CD1c-positive myeloid dendritic cell (primary cell): Measurements from ENCODE around the gene ATP13A5.

Experiments used
- DNase-seq: peaks from one replicate; pipeline ENCODE4 v3.0.0-alpha.2; 2016; ENCODE audit errors: extremely low spot score

Gene ATP13A5, protein sequence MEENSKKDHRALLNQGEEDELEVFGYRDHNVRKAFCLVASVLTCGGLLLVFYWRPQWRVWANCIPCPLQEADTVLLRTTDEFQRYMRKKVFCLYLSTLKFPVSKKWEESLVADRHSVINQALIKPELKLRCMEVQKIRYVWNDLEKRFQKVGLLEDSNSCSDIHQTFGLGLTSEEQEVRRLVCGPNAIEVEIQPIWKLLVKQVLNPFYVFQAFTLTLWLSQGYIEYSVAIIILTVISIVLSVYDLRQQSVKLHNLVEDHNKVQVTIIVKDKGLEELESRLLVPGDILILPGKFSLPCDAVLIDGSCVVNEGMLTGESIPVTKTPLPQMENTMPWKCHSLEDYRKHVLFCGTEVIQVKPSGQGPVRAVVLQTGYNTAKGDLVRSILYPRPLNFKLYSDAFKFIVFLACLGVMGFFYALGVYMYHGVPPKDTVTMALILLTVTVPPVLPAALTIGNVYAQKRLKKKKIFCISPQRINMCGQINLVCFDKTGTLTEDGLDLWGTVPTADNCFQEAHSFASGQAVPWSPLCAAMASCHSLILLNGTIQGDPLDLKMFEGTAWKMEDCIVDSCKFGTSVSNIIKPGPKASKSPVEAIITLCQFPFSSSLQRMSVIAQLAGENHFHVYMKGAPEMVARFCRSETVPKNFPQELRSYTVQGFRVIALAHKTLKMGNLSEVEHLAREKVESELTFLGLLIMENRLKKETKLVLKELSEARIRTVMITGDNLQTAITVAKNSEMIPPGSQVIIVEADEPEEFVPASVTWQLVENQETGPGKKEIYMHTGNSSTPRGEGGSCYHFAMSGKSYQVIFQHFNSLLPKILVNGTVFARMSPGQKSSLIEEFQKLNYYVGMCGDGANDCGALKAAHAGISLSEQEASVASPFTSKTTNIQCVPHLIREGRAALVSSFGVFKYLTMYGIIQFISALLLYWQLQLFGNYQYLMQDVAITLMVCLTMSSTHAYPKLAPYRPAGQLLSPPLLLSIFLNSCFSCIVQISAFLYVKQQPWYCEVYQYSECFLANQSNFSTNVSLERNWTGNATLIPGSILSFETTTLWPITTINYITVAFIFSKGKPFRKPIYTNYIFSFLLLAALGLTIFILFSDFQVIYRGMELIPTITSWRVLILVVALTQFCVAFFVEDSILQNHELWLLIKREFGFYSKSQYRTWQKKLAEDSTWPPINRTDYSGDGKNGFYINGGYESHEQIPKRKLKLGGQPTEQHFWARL

GRCh38 chr3:193378706-193379105 is at the start of gene ATP13A5:
Gene ATP13A5 (minus strand): TSS chr3:193378753. CDS start chr3:193378725, 28 bp downstream.
- DNase-seq: no peak

DNA sequence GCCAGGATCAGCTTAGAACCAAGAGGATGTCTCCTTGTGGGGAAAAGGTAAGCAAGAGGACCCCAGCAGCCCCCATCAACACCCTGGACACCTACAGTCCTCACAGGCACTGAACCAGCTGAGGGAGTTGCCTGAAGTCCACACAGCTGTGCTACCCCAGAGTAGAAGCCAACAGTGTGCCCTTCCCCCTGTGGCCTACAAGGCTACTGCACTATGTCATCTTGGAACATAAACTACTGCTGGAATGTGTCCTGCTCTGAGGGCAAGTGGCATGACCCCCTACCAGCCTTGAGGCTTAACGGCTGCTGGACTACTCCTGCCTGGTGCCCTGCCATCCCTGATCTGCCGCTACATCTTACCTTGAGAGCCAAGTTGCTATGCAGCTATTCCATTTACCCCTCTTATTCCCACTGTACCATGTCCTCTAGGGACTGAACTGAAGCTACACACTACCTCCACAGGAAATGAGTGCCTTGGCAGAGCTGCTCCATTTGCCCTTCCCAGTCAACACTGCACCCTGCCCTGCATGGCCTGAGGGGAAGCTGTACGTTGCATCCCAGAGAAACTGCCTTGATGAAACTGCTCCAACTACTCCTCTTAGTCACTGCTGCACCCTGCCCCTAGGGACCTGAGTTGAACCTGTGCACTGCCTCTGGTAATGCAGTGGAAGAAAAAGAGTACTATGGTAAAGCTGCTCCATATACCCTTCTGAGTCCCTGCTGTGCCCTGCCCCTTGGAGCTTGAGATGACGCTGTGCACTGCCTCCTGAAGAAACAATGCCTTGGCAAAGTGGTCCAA is 40.2 kb upstream of the ATP13A5 start:
- DNase-seq: no peak

DNA sequence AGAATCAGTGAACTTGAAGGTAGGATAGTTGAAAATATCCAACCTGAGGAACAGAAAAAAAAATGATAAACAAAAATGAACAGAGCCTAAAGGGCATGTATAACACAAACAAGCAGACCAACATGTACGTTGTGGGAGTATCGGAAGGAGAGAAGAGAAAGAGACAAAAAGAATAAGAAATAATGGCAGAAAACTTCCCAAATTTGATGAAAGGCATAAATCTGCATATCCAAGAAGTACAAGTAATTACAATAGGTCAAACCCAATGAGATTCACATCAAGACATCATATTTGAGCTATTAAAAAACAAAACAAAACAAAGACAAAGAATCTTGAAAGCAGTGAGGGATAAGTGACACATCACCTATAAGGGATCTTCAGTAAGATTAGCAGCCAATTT is 38.1 kb upstream of the ATP13A5 start:
- no peak for DNase-seq

DNA sequence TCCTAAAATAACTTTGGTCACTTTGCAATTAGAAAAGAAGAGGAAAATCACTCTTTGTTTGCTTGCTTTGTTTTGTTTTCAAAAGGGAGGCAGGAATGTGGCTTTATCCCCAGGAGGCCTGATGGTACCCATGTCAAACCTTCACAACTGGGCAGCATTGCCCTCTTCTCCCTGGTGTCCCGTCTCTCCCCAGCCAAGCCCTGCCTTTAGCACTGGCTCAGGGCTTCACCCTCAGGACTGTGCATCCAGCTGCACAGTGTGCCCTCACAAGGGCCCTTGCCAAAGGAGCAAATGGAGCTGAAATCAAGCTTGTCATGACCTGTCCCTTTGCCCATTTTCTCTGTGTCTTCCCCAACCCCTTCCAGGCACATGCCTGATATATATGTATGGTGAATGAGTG is 29.1 kb upstream of the ATP13A5 start:
- DNase-seq: no peak

GRCh38 chr3:193407112-193407511 is 28.6 kb upstream of the ATP13A5 start:
- no peak for DNase-seq

GRCh38 chr3:193403307-193403706 is 24.8 kb upstream of the ATP13A5 start:
- DNase-seq: no peak

GRCh38 chr3:193400304-193400703 is 21.8 kb upstream of the ATP13A5 start:
- no peak for DNase-seq

DNA sequence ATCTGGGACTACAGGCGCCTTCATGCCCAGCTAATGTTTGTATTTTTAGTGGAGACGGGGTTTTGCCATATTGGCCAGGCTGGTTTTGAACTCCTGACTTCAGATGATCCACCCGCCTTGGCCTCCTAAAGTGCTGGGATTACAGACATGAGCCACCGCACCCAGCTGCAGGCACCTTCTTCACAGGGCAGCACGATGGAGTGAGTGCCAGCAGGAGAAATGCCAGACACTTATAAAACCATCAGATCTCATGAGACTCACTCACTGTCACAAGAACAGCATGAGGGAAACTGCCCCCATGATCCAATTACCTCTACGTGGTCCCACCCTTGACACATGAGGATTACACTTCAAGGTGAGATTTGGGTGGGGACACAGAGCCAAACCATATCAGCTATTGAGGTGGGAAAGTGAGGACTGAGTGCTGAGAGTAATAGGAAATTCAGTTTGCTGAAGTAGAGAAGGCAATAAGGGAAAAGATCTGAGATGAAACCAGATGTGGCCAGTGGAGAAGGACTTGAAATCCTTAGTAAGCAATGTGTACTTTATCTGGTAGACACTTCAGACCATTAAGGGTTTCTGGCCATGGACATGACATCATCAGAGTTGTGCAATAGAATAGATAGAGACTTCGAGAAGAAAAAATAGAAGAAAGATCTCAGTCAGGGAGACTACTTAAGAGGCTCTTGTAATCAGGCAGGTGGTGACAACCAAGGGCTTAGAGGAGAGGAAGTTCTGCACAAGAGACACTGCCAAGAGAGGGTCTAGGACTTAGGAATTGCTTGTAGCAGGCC is 18.1 kb upstream of the ATP13A5 start:
- no peak for DNase-seq

- DNase-seq: no peak
These were observed 13.3 kb upstream of the ATP13A5 start for GRCh38 chr3:193391902-193392301.

GRCh38 chr3:193389335-193389734 is 10.8 kb upstream of the ATP13A5 start:
- no peak for DNase-seq

DNA sequence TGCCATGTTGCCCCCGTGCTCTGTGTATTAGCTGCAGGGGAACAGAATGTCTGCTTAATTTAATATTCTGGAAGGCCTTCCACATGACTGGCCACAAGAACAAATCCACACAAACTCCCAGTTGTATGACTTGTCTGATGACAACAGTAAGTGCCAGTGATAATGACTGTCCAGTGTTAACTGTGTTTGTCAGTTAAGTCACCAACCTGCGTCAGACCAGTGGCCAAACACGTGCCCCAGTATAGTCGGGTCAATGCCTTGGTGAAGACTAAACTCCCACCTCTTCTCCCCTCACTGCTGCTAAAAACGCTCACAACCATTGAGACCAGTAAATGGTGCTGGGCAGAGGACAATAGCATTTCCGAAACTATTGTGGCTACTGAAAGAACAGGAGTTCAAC is 9.8 kb upstream of the ATP13A5 start:
- DNase-seq: no peak

- DNase-seq: no peak
These were observed 9.0 kb upstream of the ATP13A5 start for GRCh38 chr3:193387596-193387995.

- no peak for DNase-seq
These were observed 962 bp downstream of the ATP13A5 start for GRCh38 chr3:193377591-193377990.

DNA sequence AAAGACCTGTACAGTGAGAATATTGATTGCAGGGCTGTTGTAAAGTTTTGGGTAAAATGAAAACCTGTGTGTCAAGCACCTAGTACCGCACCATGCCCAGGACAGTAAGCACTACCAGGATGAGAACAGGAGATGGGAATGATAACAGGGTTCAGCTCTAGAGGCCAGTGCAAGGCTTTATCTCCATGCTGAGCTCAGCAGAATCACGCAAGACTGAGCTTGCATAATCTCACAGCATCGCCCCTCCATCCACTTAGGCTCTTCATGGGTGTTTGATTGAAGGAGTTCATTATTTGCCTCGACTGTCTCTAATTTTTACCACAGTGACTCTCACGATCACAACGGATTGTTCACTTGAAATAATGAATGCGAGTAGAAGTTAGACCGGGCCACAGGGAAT is 2.9 kb downstream of the ATP13A5 start:
- DNase-seq: no peak

- DNase-seq: no peak
These were observed 5.8 kb downstream of the ATP13A5 start for GRCh38 chr3:193372783-193373182.

GRCh38 chr3:193367868-193368267 is 10.7 kb downstream of the ATP13A5 start:
- DNase-seq: no peak

DNA sequence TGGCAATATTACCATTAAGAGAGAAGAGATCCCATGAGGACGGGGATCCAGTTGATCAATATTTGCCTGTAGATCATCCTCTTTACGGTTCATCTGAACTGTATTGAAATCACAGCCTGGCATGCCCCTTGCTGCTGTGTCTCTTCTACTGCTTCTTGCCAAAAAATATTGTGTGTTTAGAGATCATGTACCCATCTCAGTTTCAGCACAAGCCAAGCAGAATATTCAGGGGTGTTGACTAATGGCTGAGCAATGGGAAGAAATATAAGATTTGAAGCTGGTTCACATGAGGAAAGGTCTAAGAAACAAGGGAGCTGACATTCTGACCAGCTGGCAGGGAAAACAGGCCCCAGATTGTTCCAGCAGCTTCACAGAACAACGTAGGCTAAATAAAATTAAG is 21.3 kb downstream of the ATP13A5 start:
- DNase-seq: no peak

- no peak for DNase-seq
These were observed 24.1 kb downstream of the ATP13A5 start for GRCh38 chr3:193354423-193354822.

DNA sequence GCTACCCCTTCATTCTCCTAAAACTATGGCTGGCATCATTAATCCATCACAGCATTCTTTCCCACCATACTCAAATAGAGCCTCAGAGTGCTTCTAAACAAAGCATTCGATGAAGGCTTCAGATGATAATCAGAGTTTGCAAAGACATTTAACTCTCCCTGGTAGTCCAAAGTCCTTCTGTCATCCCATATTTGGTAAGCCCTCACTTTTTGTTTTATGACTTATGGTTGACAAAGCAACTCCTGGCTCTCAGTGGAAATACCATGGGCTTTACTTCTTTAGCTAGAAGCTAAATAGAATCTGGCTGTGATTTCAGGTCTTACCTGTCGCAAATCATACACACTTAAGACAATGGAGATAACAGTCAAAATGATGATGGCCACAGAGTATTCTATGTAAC is 27.8 kb downstream of the ATP13A5 start:
- no peak for DNase-seq

- DNase-seq: no peak
These were observed 29.9 kb downstream of the ATP13A5 start for GRCh38 chr3:193348686-193349085.
